ENCODE data around the gene ALDH1A2.
"Not testable (repeated sequence)": the region's sequence is repeated elsewhere in the genome, so short reads cannot be mapped to it uniquely, and the experiment has no call there.

Gene ALDH1A2

GRCh38 chr15:58039079-58040035 lies 26.2 kb downstream of the ALDH1A2 start:
- no peak for TF ChIP-seq CTCF (IDR thresholded peaks at IDR 0.05)
- DNase-seq = no peak
- no peak overlapping the region for H3K27ac ChIP-seq

DNA sequence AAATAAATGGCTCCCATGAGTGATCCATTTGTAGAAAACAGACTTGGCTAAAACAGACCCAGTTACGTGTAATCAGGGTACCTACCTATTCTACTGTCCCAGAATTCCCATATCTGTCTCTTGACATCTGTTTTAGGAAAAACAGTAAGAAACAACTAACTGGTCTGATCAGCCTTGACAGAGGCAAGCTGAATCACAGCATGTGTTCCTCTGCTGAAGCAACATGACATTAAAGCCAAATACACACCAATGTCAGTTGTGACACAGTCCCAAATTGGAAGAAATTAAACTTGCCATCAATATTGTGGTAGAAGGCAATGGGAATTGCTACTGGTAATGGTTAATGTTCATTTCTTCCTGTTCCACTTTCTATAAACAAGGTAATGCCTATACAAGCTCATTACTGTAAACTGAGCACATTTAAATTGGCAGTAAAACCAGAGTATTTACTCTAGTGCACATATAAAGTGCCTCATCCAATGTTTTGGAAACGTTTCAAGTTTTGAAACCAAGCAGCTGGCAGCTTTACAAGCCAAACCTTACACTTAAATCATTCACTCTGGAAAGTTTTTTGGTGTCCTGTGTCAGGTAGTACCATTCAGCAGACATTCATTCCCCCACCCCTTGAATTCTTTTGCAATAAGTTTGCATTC lies 27.0 kb downstream of the ALDH1A2 start:
- Histone ChIP-seq H3K4me3 (no peak overlapping the region), H3K9me3 (no peaks in the 10 kb centered on the region), H3K27ac (no peak overlapping the region), H3K27me3 (no peaks in the 10 kb centered on the region), H3K36me3 (no peaks in the 10 kb centered on the region), H3K4me1 (no peaks in the 10 kb centered on the region)
- intact Hi-C loops (cut with DNase I; ENCODE audit: low total_unique reads) = no loop called here
- no peak for DNase-seq
- no peak for TF ChIP-seq CTCF (IDR thresholded peaks at IDR 0.05)

More at GRCh38 chr15:58039079-58040035, 26.2 kb downstream of the ALDH1A2 start:
- Histone ChIP-seq H3K36me3 (no peaks in the 10 kb centered on the region), H3K9me3 (no peaks in the 10 kb centered on the region), H3K4me1 (no peaks in the 10 kb centered on the region), H3K4me3 (no peak overlapping the region), H3K27me3 (no peaks in the 10 kb centered on the region)
- intact Hi-C loops (cut with DNase I; ENCODE audit: low total_unique reads) = no loop called here

- no peak overlapping the region for H3K4me3 ChIP-seq
- H3K36me3 ChIP-seq = no peaks in the 10 kb centered on the region
- H3K4me1 ChIP-seq = no peaks in the 10 kb centered on the region
- H3K27me3 ChIP-seq = no peaks in the 10 kb centered on the region
- no peak for DNase-seq
- no peaks in the 10 kb centered on the region for H3K9me3 ChIP-seq
- TF ChIP-seq CTCF (IDR thresholded peaks at IDR 0.05) = no peak
- intact Hi-C loops (cut with DNase I; ENCODE audit: low total_unique reads) = no loop called here
- H3K27ac ChIP-seq = no peak overlapping the region
These were observed 27.7 kb downstream of the ALDH1A2 start for GRCh38 chr15:58037723-58038301.

- intact Hi-C loops (cut with DNase I; ENCODE audit: low total_unique reads) = no loop called here
- H3K9me3 ChIP-seq = no peaks in the 10 kb centered on the region
- no peaks in the 10 kb centered on the region for H3K36me3 ChIP-seq
- no peak overlapping the region for H3K4me3 ChIP-seq
- no peak overlapping the region for H3K27ac ChIP-seq
- no peak for TF ChIP-seq CTCF (IDR thresholded peaks at IDR 0.05)
- no peak for DNase-seq
- no peaks in the 10 kb centered on the region for H3K4me1 ChIP-seq
- no peaks in the 10 kb centered on the region for H3K27me3 ChIP-seq
These were observed 28.9 kb downstream of the ALDH1A2 start for GRCh38 chr15:58036579-58036978.

DNA sequence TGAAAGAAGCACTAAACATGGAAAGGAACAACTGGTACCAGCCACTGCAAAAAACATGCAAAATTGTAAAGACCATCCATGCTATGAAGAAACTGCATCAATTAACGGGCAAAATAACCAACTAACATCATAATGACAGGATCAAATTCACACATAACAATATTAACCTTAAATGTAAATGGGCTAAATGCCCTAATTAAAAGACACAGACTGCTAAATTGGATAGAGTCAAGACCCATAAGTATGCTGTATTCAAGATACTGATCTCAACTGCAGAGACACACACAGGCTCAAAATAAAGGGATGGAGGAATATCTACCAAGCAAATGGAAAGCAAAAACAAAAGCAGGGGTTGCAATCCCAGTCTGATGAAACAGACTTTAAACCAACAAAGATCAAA lies 37.1 kb downstream of the ALDH1A2 start:
- not testable (repeated sequence) for H3K27me3 ChIP-seq

GRCh38 chr15:58026552-58026951 lies 39.0 kb downstream of the ALDH1A2 start:
- no peak for DNase-seq
- TF ChIP-seq CTCF (IDR thresholded peaks at IDR 0.05) = no peak
- H3K36me3 ChIP-seq = no peaks in the 10 kb centered on the region
- no peaks in the 10 kb centered on the region for H3K27me3 ChIP-seq
- H3K27ac ChIP-seq = no peak overlapping the region
- no peaks in the 10 kb centered on the region for H3K4me1 ChIP-seq
- intact Hi-C loops (cut with DNase I; ENCODE audit: low total_unique reads) = no loop called here
- peaks cover 0 to 45% (median 35%) of the 10 kb centered on the region in 3 donors for H3K9me3 ChIP-seq
- H3K4me3 ChIP-seq = no peak overlapping the region

More for the DNA sequence above, 37.1 kb downstream of the ALDH1A2 start:
- DNase-seq; intact Hi-C loops (cut with DNase I; ENCODE audit: low total_unique reads); H3K4me1 ChIP-seq; H3K36me3 ChIP-seq; H3K27ac ChIP-seq; H3K4me3 ChIP-seq: not testable (repeated sequence)
- H3K9me3 ChIP-seq = peaks cover 0 to 34% (median 23%) of the 10 kb centered on the region in 3 donors

Data from tibial artery (tissue), 4 donors.